SK-N-SH treated with all-trans-retinoic acid at 6 μM for 48 hours (cell line): Measurements from ENCODE around the gene GUCY1B1.

ENCODE experiments used
- ATAC-seq: fragments of 200-7000 bp; cut with Tn5 transposase; 3 replicates; pipeline ENCODE4 v1.9.1; 2020; ENCODE audit warnings: mild to moderate bottlenecking, moderate library complexity
- ARNTL ChIP-seq: fragments of 450-650 bp; formaldehyde crosslinking; IDR thresholded peaks from 2 replicates; pipeline ENCODE4 v1.5.0; 2020; ENCODE audit warnings: low read depth, mild to moderate bottlenecking, moderate library complexity, borderline replicate concordance
- BACH2 ChIP-seq: fragments of 250-450 bp; sonication (Bioruptor Pico); IDR thresholded peaks from 2 replicates; pipeline ENCODE4 v1.9.0; 2021; ENCODE audit warnings: mild to moderate bottlenecking, borderline replicate concordance
- CREB5 ChIP-seq: fragments of 250-450 bp; sonication (Bioruptor Pico); IDR thresholded peaks from 2 replicates; pipeline ENCODE4 v1.5.1; 2020; ENCODE audit warnings: low read depth, mild to moderate bottlenecking, moderate library complexity
- CSDC2 ChIP-seq: fragments of 250-450 bp; sonication (Bioruptor Pico); IDR thresholded peaks from 2 replicates; pipeline ENCODE4 v1.5.0; 2020; ENCODE audit warnings: mild to moderate bottlenecking, moderate library complexity
- CSRNP3 ChIP-seq: fragments of 250-450 bp; sonication (Bioruptor Pico); IDR thresholded peaks from 2 replicates; pipeline ENCODE4 v1.5.1; 2021; ENCODE audit warnings: mild to moderate bottlenecking, moderate library complexity
- ISL1 ChIP-seq: fragments of 250-450 bp; sonication (Bioruptor Pico); IDR thresholded peaks from 2 replicates; pipeline ENCODE4 v2.1.2; 2022; ENCODE audit warnings: mild to moderate bottlenecking, moderate library complexity
- PATZ1 ChIP-seq: fragments of 250-450 bp; sonication (Bioruptor Pico); IDR thresholded peaks from 2 replicates; pipeline ENCODE4 v1.8.0; 2020; ENCODE audit warnings: mild to moderate bottlenecking, moderate library complexity, borderline replicate concordance
- RARB ChIP-seq: fragments of 250-450 bp; sonication (Bioruptor Pico); IDR thresholded peaks from 2 replicates; pipeline ENCODE4 v1.8.0; 2021; ENCODE audit warnings: mild to moderate bottlenecking, moderate library complexity
- SNAI2 ChIP-seq: fragments of 250-450 bp; sonication (Bioruptor Pico); IDR thresholded peaks from 2 replicates; pipeline ENCODE4 v1.5.0; 2020; ENCODE audit warnings: mild to moderate bottlenecking, moderate library complexity
- TCF4 ChIP-seq: fragments of 250-450 bp; sonication (Bioruptor Pico); IDR thresholded peaks from 2 replicates; pipeline ENCODE4 v1.8.0; 2021; ENCODE audit warnings: mild to moderate bottlenecking, moderate library complexity, borderline replicate concordance
- TOX ChIP-seq: fragments of 250-450 bp; sonication (Bioruptor Pico); IDR thresholded peaks from 2 replicates; pipeline ENCODE4 v1.8.0; 2021; ENCODE audit warnings: mild to moderate bottlenecking, moderate library complexity, borderline replicate concordance
- TSHZ2 ChIP-seq: fragments of 250-450 bp; sonication (Bioruptor Pico); IDR thresholded peaks from 2 replicates; pipeline ENCODE4 v1.5.0; 2020; ENCODE audit warnings: mild to moderate bottlenecking, moderate library complexity
- ZC3H10 ChIP-seq: fragments of 250-450 bp; sonication (Bioruptor Pico); IDR thresholded peaks from 2 replicates; pipeline ENCODE4 v1.5.1; 2021; ENCODE audit warnings: mild to moderate bottlenecking, moderate library complexity
- ZFP3 ChIP-seq: fragments of 250-450 bp; sonication (Bioruptor Pico); IDR thresholded peaks from 2 replicates; pipeline ENCODE4 v1.5.0; 2020; ENCODE audit warnings: mild to moderate bottlenecking, moderate library complexity
- ZFP30 ChIP-seq: fragments of 450-650 bp; formaldehyde crosslinking; IDR thresholded peaks from 2 replicates; pipeline ENCODE4 v1.5.0; 2022; ENCODE audit warnings: mild to moderate bottlenecking, moderate library complexity
- ZNF8 ChIP-seq: fragments of 450-650 bp; formaldehyde crosslinking; IDR thresholded peaks from 2 replicates; pipeline ENCODE4 v1.5.0; 2020; ENCODE audit warnings: mild to moderate bottlenecking, moderate library complexity

Gene GUCY1B1

GRCh38 chr4:155799116-155799793 is 40.4 kb downstream of the GUCY1B1 start (continued):
- TF ChIP-seq ZFP30 (CRISPR knock-in tag) = no peak
- TF ChIP-seq ARNTL (CRISPR knock-in tag) = no peak
- TF ChIP-seq RARB (CRISPR knock-in tag) = no peak
- no peak for TF ChIP-seq ISL1
- no peak for TF ChIP-seq BACH2

- ATAC-seq = no peak
- TF ChIP-seq ARNTL (CRISPR knock-in tag) (no peak), ZC3H10 (CRISPR knock-in tag) (no peak), CSDC2 (no peak), CREB5 (CRISPR knock-in tag) (no peak), ISL1 (no peak), CSRNP3 (CRISPR knock-in tag) (no peak), TCF4 (CRISPR knock-in tag) (no peak), TOX (CRISPR knock-in tag) (no peak), PATZ1 (CRISPR knock-in tag) (no peak), TSHZ2 (no peak)
Measured at GRCh38 chr4:155799794-155800123, 40.9 kb downstream of the GUCY1B1 start.

GRCh38 chr4:155800685-155801343 is 42.0 kb downstream of the GUCY1B1 start:
- no peak for TF ChIP-seq SNAI2 (CRISPR knock-in tag)
- TF ChIP-seq CSDC2 = no peak
- TF ChIP-seq ZFP3 = no peak
- TF ChIP-seq ZFP30 (CRISPR knock-in tag) = no peak
- TF ChIP-seq TOX (CRISPR knock-in tag) = no peak
- no peak for TF ChIP-seq PATZ1 (CRISPR knock-in tag)
- no peak for TF ChIP-seq TCF4 (CRISPR knock-in tag)
- no peak for ATAC-seq

GRCh38 chr4:155802190-155802959 is 43.6 kb downstream of the GUCY1B1 start:
- TF ChIP-seq RARB (CRISPR knock-in tag) = no peak
- TF ChIP-seq ZNF8 (CRISPR knock-in tag) = no peak
- no peak for TF ChIP-seq CSRNP3 (CRISPR knock-in tag)
- no peak for ATAC-seq
